Caco-2 (cell line): ENCODE data around the gene TMEM176B. TPM values are rescaled to one million over a fixed set of nuclear protein-coding genes. Genes with fewer than 3 reads are reported as not detected.

Experiments
- BruUV-seq: library from RNA; stranded (reverse); fragments of 400-500 nt; replicated peaks from 2 replicates; lab custom pipeline; 2021; lab: Mats Ljungman, UMichigan
- CTCF ChIA-PET: fragments of 300-600 bp; sonication (Branson Sonifier 250); formaldehyde crosslinking; loops from one replicate; lab custom pipeline; 2022; ENCODE audit warnings: antibody characterized with exemption; lab: Charles Lee
- POLR2A ChIA-PET: fragments of 300-600 bp; sonication (Branson Sonifier 250); formaldehyde crosslinking; loops from one replicate; lab custom pipeline; 2022; ENCODE audit warnings: antibody characterized with exemption; lab: Charles Lee
- DNase-seq, 2 experiments: peaks; one replicate each; pipeline versions ENCODE4 v3.0.0 to v3.0.0-alpha.2; 2020 to 2022
- H3K27me3 ChIP-seq: replicated peaks from 2 replicates; pipeline ENCODE4 v1.6.0; 2011; ENCODE audit warnings: low read length; ENCODE audit not compliant: control insufficient read depth, insufficient read depth
- H3K36me3 ChIP-seq: 2 replicates; pipeline ENCODE4 v1.5.1; 2011; ENCODE audit warnings: low read length; ENCODE audit not compliant: control insufficient read depth, insufficient read depth
- H3K4me1 ChIP-seq: fragments of 250-450 bp; sonication (Bioruptor Pico); 2 replicates; pipeline ENCODE4 v1.5.1; 2020; ENCODE audit warnings: mild to moderate bottlenecking
- H3K4me3 ChIP-seq: 2 replicates; pipeline ENCODE4 v1.5.1; 2011; ENCODE audit warnings: low read depth, mild to moderate bottlenecking, control low read depth, low read length
- H3K9me3 ChIP-seq: fragments of 250-450 bp; sonication (Bioruptor Pico); 2 replicates; pipeline ENCODE4 v1.5.1; 2020; ENCODE audit warnings: mild to moderate bottlenecking, moderate library complexity
- H3K27ac Mint-ChIP-seq: one replicate; pipeline ENCODE4 v1.8.0; 2022; ENCODE audit warnings: mixed read lengths; ENCODE audit not compliant: unreplicated experiment
- H3K27me3 Mint-ChIP-seq: one replicate; pipeline ENCODE4 v1.8.0; 2022; ENCODE audit warnings: mixed read lengths; ENCODE audit not compliant: insufficient read depth, unreplicated experiment
- H3K36me3 Mint-ChIP-seq: one replicate; pipeline ENCODE4 v1.8.0; 2022; ENCODE audit warnings: mild to moderate bottlenecking, mixed read lengths; ENCODE audit not compliant: insufficient read depth, unreplicated experiment
- H3K4me1 Mint-ChIP-seq: one replicate; pipeline ENCODE4 v1.8.0; 2022; ENCODE audit warnings: low read depth, mixed read lengths; ENCODE audit not compliant: unreplicated experiment
- H3K4me3 Mint-ChIP-seq: one replicate; pipeline ENCODE4 v1.8.0; 2022; ENCODE audit warnings: mild to moderate bottlenecking, moderate library complexity, mixed read lengths; ENCODE audit not compliant: unreplicated experiment
- H3K9me3 Mint-ChIP-seq: one replicate; pipeline ENCODE4 v1.8.0; 2022; ENCODE audit warnings: mixed read lengths; ENCODE audit not compliant: unreplicated experiment
- intact Hi-C: fragments of 100-400 bp; cut with micrococcal nuclease; formaldehyde crosslinking; loops from one replicate; pipeline ENCODE4 v1.10.0; 2022; ENCODE audit not compliant: unreplicated experiment
- total RNA-seq: library from RNA; stranded (reverse); gene quantifications from 2 replicates; pipeline ENCODE4 v1.2.3, GENCODE V29; 2022
- TF ChIP-seq, protein P1 (sequence below), 2 experiments: fragments of 200-600 bp in 1 of 2; IDR thresholded peaks; 1 replicate in 1 of 2; 2 replicates in 1 of 2; pipeline versions ENCODE4 v1.5.1 to v1.8.0; 2011 to 2022; ENCODE audit warnings: antibody characterized with exemption in 1 of 2, control low read depth in 1 of 2, inconsistent platforms in 1 of 2, low read depth in 1 of 2, low read length in 1 of 2, mild to moderate bottlenecking in 1 of 2, moderate library complexity in 1 of 2; ENCODE audit not compliant: insufficient read depth in 1 of 2, severe bottlenecking in 1 of 2, unreplicated experiment in 1 of 2

The TMEM176B gene
- total RNA-seq, 1 experiment from 2014 or later = 35.8 TPM

- CTCF ChIA-PET = no interaction called here
- Histone ChIP-seq H3K4me1 (no peaks in the 10 kb centered on the region), H3K36me3 (no peaks in the 10 kb centered on the region), H3K4me3 (no peak overlapping the region), H3K9me3 (no peaks in the 10 kb centered on the region), H3K27me3 (no peaks in the 10 kb centered on the region; the same call in 1 of the 2 replicates)
- H3K36me3 Mint-ChIP-seq = no peaks in the 10 kb centered on the region
- H3K4me1 Mint-ChIP-seq = no peaks in the 10 kb centered on the region
- intact Hi-C loops = no loop called here
- no peak overlapping the region for H3K27ac Mint-ChIP-seq
- TF ChIP-seq, protein P1, sequence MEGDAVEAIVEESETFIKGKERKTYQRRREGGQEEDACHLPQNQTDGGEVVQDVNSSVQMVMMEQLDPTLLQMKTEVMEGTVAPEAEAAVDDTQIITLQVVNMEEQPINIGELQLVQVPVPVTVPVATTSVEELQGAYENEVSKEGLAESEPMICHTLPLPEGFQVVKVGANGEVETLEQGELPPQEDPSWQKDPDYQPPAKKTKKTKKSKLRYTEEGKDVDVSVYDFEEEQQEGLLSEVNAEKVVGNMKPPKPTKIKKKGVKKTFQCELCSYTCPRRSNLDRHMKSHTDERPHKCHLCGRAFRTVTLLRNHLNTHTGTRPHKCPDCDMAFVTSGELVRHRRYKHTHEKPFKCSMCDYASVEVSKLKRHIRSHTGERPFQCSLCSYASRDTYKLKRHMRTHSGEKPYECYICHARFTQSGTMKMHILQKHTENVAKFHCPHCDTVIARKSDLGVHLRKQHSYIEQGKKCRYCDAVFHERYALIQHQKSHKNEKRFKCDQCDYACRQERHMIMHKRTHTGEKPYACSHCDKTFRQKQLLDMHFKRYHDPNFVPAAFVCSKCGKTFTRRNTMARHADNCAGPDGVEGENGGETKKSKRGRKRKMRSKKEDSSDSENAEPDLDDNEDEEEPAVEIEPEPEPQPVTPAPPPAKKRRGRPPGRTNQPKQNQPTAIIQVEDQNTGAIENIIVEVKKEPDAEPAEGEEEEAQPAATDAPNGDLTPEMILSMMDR (IDR thresholded peaks at IDR 0.05; ENCODE audit: insufficient read depth in 1 of 2, low read depth in 1 of 2, low read length in 1 of 2, severe bottlenecking in 1 of 2, unreplicated experiment in 1 of 2) = no peak
- POLR2A ChIA-PET = no interaction called here
- DNase-seq = no peak
- H3K9me3 Mint-ChIP-seq = no peaks in the 10 kb centered on the region
- BruUV-seq = no TSS peak
- H3K4me3 Mint-ChIP-seq = no peak overlapping the region
- peaks cover 13% of the 10 kb centered on the region for H3K27me3 Mint-ChIP-seq
Observed at GRCh38 chr7:150751702-150752101, 48.5 kb downstream of the TMEM176B start.

DNA sequence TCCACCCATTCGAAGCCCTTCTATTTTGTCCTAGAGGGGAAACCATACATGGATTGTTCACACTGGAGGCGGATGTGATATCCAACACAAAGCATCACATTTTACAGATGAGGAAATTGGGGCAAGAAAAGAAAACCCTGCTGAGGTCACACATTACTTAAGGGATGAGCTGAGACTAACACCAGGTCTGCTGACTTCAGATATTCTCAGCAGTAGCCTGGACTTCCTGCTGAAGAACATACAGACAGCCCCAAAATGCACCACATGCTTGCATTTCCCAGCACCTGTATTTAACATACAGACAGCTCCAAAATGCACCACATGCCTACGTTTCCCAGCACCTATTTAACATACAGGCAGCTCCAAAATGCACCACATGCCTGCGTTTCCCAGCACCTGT, 51.8 kb downstream of the TMEM176B start:
- intact Hi-C loops = no loop called here
- Mint-ChIP-seq H3K36me3 (no peaks in the 10 kb centered on the region), H3K27ac (no peak overlapping the region), H3K4me3 (no peak overlapping the region), H3K9me3 (no peaks in the 10 kb centered on the region), H3K27me3 (peaks cover 17% of the 10 kb centered on the region), H3K4me1 (no peaks in the 10 kb centered on the region)
- DNase-seq = no peak
- POLR2A ChIA-PET = no interaction called here
- CTCF ChIA-PET = no interaction called here
- H3K36me3 ChIP-seq = no peaks in the 10 kb centered on the region
- no peak overlapping the region for H3K4me3 ChIP-seq
- TF ChIP-seq, protein P1 (IDR thresholded peaks at IDR 0.05; ENCODE audit: insufficient read depth in 1 of 2, low read depth in 1 of 2, low read length in 1 of 2, severe bottlenecking in 1 of 2, unreplicated experiment in 1 of 2) = no peak
- BruUV-seq = no TSS peak
- H3K9me3 ChIP-seq = no peaks in the 10 kb centered on the region
- no peaks in the 10 kb centered on the region for H3K4me1 ChIP-seq
- no peaks in the 10 kb centered on the region; the same call in 1 of the 2 replicates for H3K27me3 ChIP-seq

DNA sequence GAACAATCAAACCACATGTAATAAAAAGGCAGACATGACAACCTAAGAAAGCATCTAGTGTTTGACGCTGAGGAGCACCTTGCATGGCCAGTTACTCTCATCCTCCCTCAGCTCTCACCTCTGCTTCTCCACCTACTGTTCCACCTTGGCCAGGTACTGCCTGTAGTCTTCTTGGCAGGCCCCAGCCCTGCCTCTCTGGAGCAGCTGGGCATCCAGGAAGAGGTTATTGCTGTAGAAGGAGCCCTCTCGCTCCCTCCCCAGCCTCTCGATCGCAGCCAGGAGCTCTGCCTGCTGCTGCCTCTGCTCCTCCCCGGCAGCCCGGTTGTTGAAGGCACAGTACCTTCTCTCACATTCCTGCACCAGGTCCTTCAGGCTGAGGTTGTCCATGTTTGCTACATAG, 53.2 kb downstream of the TMEM176B start:
- Histone ChIP-seq H3K4me1 (no peaks in the 10 kb centered on the region), H3K9me3 (no peaks in the 10 kb centered on the region), H3K4me3 (no peak overlapping the region), H3K27me3 (no peaks in the 10 kb centered on the region; the same call in 1 of the 2 replicates), H3K36me3 (no peaks in the 10 kb centered on the region)
- ChIA-PET POLR2A (no interaction called here), CTCF (no interaction called here)
- no peaks in the 10 kb centered on the region for H3K4me1 Mint-ChIP-seq
- no TSS peak for BruUV-seq
- no peak for DNase-seq
- no peaks in the 10 kb centered on the region for H3K36me3 Mint-ChIP-seq
- no peak overlapping the region for H3K27ac Mint-ChIP-seq
- H3K4me3 Mint-ChIP-seq = no peak overlapping the region
- H3K9me3 Mint-ChIP-seq = no peaks in the 10 kb centered on the region
- intact Hi-C loops = no loop called here
- TF ChIP-seq, protein P1 (IDR thresholded peaks at IDR 0.05; ENCODE audit: insufficient read depth in 1 of 2, low read depth in 1 of 2, low read length in 1 of 2, severe bottlenecking in 1 of 2, unreplicated experiment in 1 of 2) = no peak
- peaks cover 20% of the 10 kb centered on the region for H3K27me3 Mint-ChIP-seq
